ENCODE results near the gene TRIM65.
"Not testable (repeated sequence)": the region's sequence is repeated elsewhere in the genome, so short reads cannot be mapped to it uniquely, and the experiment has no call there.

GRCh38 chr17:75851693-75851991 lies 45.1 kb downstream of the TRIM65 start:
- TF ChIP-seq CTCF (IDR thresholded peaks at IDR 0.05); ZFX (IDR thresholded peaks at IDR 0.05; ENCODE audit: borderline replicate concordance): not testable (repeated sequence)

All from 22Rv1 (cell line).